Mesenchymal stem cell (in vitro differentiated cells and primary cell): ENCODE measurements around the gene NTRK1.

Experiments used
- DNase-seq: peaks from one replicate; pipeline ENCODE4 v3.0.0-alpha.2; 2013
- H2AFZ ChIP-seq: one replicate; pipeline ENCODE4 v1.6.1; 2013; ENCODE audit warnings: low read depth, mild to moderate bottlenecking, control low read depth, inconsistent platforms, low read length, moderate library complexity
- H2AK5ac ChIP-seq: 2 replicates; pipeline ENCODE4 v1.6.1; 2013; ENCODE audit warnings: low read length, moderate library complexity, mild to moderate bottlenecking, inconsistent platforms; ENCODE audit not compliant: severe bottlenecking
- H2BK120ac ChIP-seq: one replicate; pipeline ENCODE4 v1.6.1; 2013; ENCODE audit warnings: low read depth, mild to moderate bottlenecking, inconsistent platforms, low read length, moderate library complexity
- H2BK12ac ChIP-seq, 2 experiments: one replicate each; pipeline ENCODE4 v1.6.1; 2013; ENCODE audit warnings: inconsistent platforms in 2 of 2, low read length in 2 of 2, mild to moderate bottlenecking in 2 of 2, moderate library complexity in 2 of 2, control low read depth in 1 of 2
- H2BK15ac ChIP-seq: one replicate; pipeline ENCODE4 v1.6.1; 2013; ENCODE audit warnings: mild to moderate bottlenecking, low read depth, inconsistent platforms; ENCODE audit not compliant: poor library complexity, severe bottlenecking
- H2BK5ac ChIP-seq: 2 replicates; pipeline ENCODE4 v1.6.1; 2013; ENCODE audit warnings: low read depth, mild to moderate bottlenecking, low read length, control low read depth, inconsistent platforms; ENCODE audit not compliant: poor library complexity, severe bottlenecking
- H3K14ac ChIP-seq, 2 experiments: one replicate each; pipeline ENCODE4 v1.6.1; 2013; ENCODE audit warnings: inconsistent platforms in 2 of 2, low read length in 2 of 2, control low read depth in 1 of 2, mild to moderate bottlenecking in 1 of 2, moderate library complexity in 1 of 2
- H3K18ac ChIP-seq, 2 experiments: one replicate each; pipeline ENCODE4 v1.6.1; 2013; ENCODE audit warnings: inconsistent platforms in 2 of 2, low read length in 2 of 2, control low read depth in 1 of 2, low read depth in 1 of 2, mild to moderate bottlenecking in 1 of 2
- H3K23ac ChIP-seq, 2 experiments: one replicate each; pipeline ENCODE4 v1.6.1; 2013; ENCODE audit warnings: inconsistent platforms in 2 of 2, low read length in 2 of 2, mild to moderate bottlenecking in 2 of 2, moderate library complexity in 2 of 2, control low read depth in 1 of 2
- H3K27ac ChIP-seq: 2 replicates; pipeline ENCODE4 v1.5.1; 2013; ENCODE audit warnings: mild to moderate bottlenecking, moderate library complexity, low read length, control low read depth, inconsistent platforms; ENCODE audit not compliant: poor library complexity, severe bottlenecking
- H3K27me3 ChIP-seq, 2 experiments: 2 replicates each; pipeline versions ENCODE4 v1.6.1 to v1.7.0; 2013; ENCODE audit warnings: low read length in 2 of 2, mild to moderate bottlenecking in 2 of 2, moderate library complexity in 2 of 2, control low read depth in 1 of 2, inconsistent platforms in 1 of 2; ENCODE audit not compliant: control insufficient read depth in 1 of 2, insufficient read depth in 1 of 2
- H3K36me3 ChIP-seq, 2 experiments: 2 replicates each; pipeline versions ENCODE4 v1.6.1 to v1.7.0; 2013; ENCODE audit warnings: low read length in 2 of 2, control low read depth in 1 of 2, inconsistent platforms in 1 of 2, low read depth in 1 of 2, mild to moderate bottlenecking in 1 of 2; ENCODE audit not compliant: insufficient read depth in 2 of 2, control insufficient read depth in 1 of 2
- H3K4ac ChIP-seq, 2 experiments: one replicate each; pipeline ENCODE4 v1.6.1; 2013; ENCODE audit warnings: inconsistent platforms in 2 of 2, low read length in 2 of 2, mild to moderate bottlenecking in 2 of 2, moderate library complexity in 2 of 2, control low read depth in 1 of 2, low read depth in 1 of 2
- H3K4me1 ChIP-seq: 2 replicates; pipeline ENCODE4 v1.6.1; 2013; ENCODE audit warnings: low read depth, low read length, control low read depth; ENCODE audit not compliant: control insufficient read depth, insufficient read depth
- H3K4me2 ChIP-seq: 2 replicates; pipeline ENCODE4 v1.6.1; 2013; ENCODE audit warnings: low read length, mild to moderate bottlenecking, inconsistent platforms; ENCODE audit not compliant: poor library complexity, severe bottlenecking
- H3K4me3 ChIP-seq, 2 experiments: 2 replicates each; pipeline versions ENCODE4 v1.5.1 to v1.7.0; 2013; ENCODE audit warnings: low read length in 2 of 2, mild to moderate bottlenecking in 2 of 2, control low read depth in 1 of 2, low read depth in 1 of 2; ENCODE audit not compliant: insufficient read depth in 1 of 2
- H3K79me1 ChIP-seq: replicated peaks from 2 replicates; pipeline ENCODE4 v1.6.1; 2013; ENCODE audit warnings: mild to moderate bottlenecking, control low read depth, low read length, inconsistent platforms; ENCODE audit not compliant: poor library complexity, severe bottlenecking
- H3K9ac ChIP-seq: 2 replicates; pipeline ENCODE4 v1.7.0; 2013; ENCODE audit warnings: mild to moderate bottlenecking, low read length, moderate library complexity
- H3K9me3 ChIP-seq: 2 replicates; pipeline ENCODE4 v1.7.0; 2013; ENCODE audit warnings: mild to moderate bottlenecking, low read length; ENCODE audit not compliant: control insufficient read depth
- H4K8ac ChIP-seq: one replicate; pipeline ENCODE4 v1.6.1; 2013; ENCODE audit warnings: inconsistent platforms, mild to moderate bottlenecking, low read length, moderate library complexity
- H4K91ac ChIP-seq: one replicate; pipeline ENCODE4 v1.6.1; 2013; ENCODE audit warnings: mild to moderate bottlenecking, low read length, inconsistent platforms
- WGBS: methylation state at CpG from one replicate; pipeline ENCODE4 v1.1.7; 2013; ENCODE audit warnings: mixed read lengths; 5-methylcytosine and 5-hydroxymethylcytosine counted together

NTRK1 gene

GRCh38 chr1:156849151-156849496, 11.5 kb upstream of the NTRK1 start:
- Histone ChIP-seq H3K4me1 (peaks cover 22% of the 10 kb centered on the region), H2BK120ac (no peak overlapping the region), H3K27ac (no peak overlapping the region), H2BK12ac (no peak overlapping the region), H2BK15ac (no peak overlapping the region), H3K23ac (peak overlapping the region in 1 of 2 experiments; percentile 70), H3K18ac (no peak overlapping the region), H3K79me1 (no peaks in the 10 kb centered on the region), H3K4me2 (no peak overlapping the region), H2AK5ac (no peak overlapping the region), H3K4ac (no peak overlapping the region), H3K9ac (no peak overlapping the region), H4K8ac (no peak overlapping the region), H3K27me3 (peaks cover 73 to 80% of the 10 kb centered on the region in 2 experiments), H3K4me3 (no peak overlapping the region), H3K14ac (peak overlapping the region in 1 of 2 experiments; percentile 72), H3K36me3 (peaks cover 0 to 9% of the 10 kb centered on the region in 2 experiments), H2AFZ (no peak overlapping the region), H3K9me3 (no peaks in the 10 kb centered on the region), H4K91ac (no peak overlapping the region), H2BK5ac (no peak overlapping the region)
- DNase-seq, result no peak
- 24% methylated on average over 21 of the region's 23 CpGs for WGBS

DNA sequence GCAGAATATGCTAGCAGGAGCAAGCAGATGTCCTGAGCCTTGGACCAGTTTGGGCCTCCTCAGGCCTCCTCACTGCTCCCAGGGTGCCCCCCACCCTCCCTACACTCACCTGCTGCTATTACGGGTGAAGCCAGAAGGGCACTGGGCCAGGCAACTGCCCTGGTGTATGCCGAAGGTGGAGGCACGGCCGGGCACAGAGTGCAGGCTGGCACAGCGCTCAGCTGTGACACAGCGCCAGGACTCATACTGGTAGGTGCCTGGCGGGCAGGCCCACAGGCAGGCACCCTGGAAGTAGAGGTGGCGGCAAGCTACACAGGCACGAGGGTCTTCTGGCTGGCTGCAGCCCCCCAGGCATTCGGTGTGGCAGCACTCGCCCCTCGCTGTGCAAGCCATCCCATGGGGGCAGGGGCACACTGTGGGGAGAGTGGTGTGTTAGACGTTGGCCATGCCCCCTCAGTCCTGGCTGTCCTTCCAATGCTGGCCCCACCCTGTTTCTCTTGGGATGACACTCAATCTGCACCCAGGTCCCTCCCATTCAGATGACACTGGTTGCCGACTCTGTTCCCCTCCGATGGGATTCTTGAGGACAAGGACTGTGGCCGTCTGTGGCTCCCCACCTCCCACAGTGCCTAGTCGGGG, 8.8 kb upstream of the NTRK1 start:
- Histone ChIP-seq H3K27me3 (peaks cover 60 to 63% of the 10 kb centered on the region in 2 experiments), H3K9ac (no peak overlapping the region), H3K4me2 (no peak overlapping the region), H2BK12ac (no peak overlapping the region), H3K4me3 (no peak overlapping the region), H2BK15ac (no peak overlapping the region), H3K27ac (no peak overlapping the region), H2BK5ac (no peak overlapping the region), H2AK5ac (no peak overlapping the region), H3K9me3 (no peaks in the 10 kb centered on the region), H3K18ac (no peak overlapping the region), H4K91ac (peak overlapping the region; percentile 18), H2AFZ (no peak overlapping the region), H3K4ac (no peak overlapping the region), H3K36me3 (peaks cover 0 to 9% of the 10 kb centered on the region in 2 experiments), H4K8ac (peak overlapping the region; percentile 40), H2BK120ac (no peak overlapping the region), H3K79me1 (no peaks in the 10 kb centered on the region), H3K4me1 (peaks cover 18% of the 10 kb centered on the region), H3K23ac (peak overlapping the region in 1 of 2 experiments; percentile 9), H3K14ac (no peak overlapping the region)
- no peak for DNase-seq
- WGBS, result 86% methylated on average over 14 of the region's 17 CpGs

- Histone ChIP-seq H3K23ac (peak overlapping the region in 1 of 2 experiments; percentile 9), H3K4ac (no peak overlapping the region), H3K9ac (no peak overlapping the region), H3K4me2 (no peak overlapping the region), H2BK12ac (no peak overlapping the region), H2BK15ac (no peak overlapping the region), H3K27me3 (peaks cover 60 to 63% of the 10 kb centered on the region in 2 experiments), H2BK120ac (no peak overlapping the region), H3K36me3 (peaks cover 0 to 9% of the 10 kb centered on the region in 2 experiments), H4K91ac (no peak overlapping the region), H2BK5ac (no peak overlapping the region), H3K9me3 (no peaks in the 10 kb centered on the region), H3K18ac (no peak overlapping the region), H3K79me1 (no peaks in the 10 kb centered on the region), H3K14ac (peak overlapping the region in 1 of 2 experiments; percentile 62), H3K27ac (no peak overlapping the region), H4K8ac (no peak overlapping the region), H2AK5ac (no peak overlapping the region), H2AFZ (no peak overlapping the region), H3K4me3 (no peak overlapping the region), H3K4me1 (peaks cover 18% of the 10 kb centered on the region)
- WGBS, result 49% methylated on average over 6 of the region's 9 CpGs
- DNase-seq, result peak; percentile 20
Measured at GRCh38 chr1:156852418-156852874, 8.2 kb upstream of the NTRK1 start.

GRCh38 chr1:156853761-156854160, 6.9 kb upstream of the NTRK1 start:
- no peaks in the 10 kb centered on the region for H3K79me1 ChIP-seq
- WGBS, result 88% methylated on average over 19 of the region's 19 CpGs
- H3K9ac ChIP-seq, result no peak overlapping the region
- no peak overlapping the region for H3K4ac ChIP-seq
- H3K4me2 ChIP-seq, result no peak overlapping the region
- no peak overlapping the region for H4K91ac ChIP-seq
- H3K9me3 ChIP-seq, result no peaks in the 10 kb centered on the region
- peaks cover 60 to 63% of the 10 kb centered on the region in 2 experiments for H3K27me3 ChIP-seq
- peaks cover 0 to 9% of the 10 kb centered on the region in 2 experiments for H3K36me3 ChIP-seq
- no peak overlapping the region for H4K8ac ChIP-seq
- no peak overlapping the region for H2BK120ac ChIP-seq
- no peak for DNase-seq
- peaks cover 20% of the 10 kb centered on the region for H3K4me1 ChIP-seq
- no peak overlapping the region for H2BK5ac ChIP-seq
- H3K14ac ChIP-seq, result no peak overlapping the region
- no peak overlapping the region for H2BK15ac ChIP-seq
- no peak overlapping the region for H3K4me3 ChIP-seq
- H2BK12ac ChIP-seq, result no peak overlapping the region
- no peak overlapping the region for H3K18ac ChIP-seq
- H3K23ac ChIP-seq, result no peak overlapping the region
- no peak overlapping the region for H2AFZ ChIP-seq
- H2AK5ac ChIP-seq, result no peak overlapping the region
- H3K27ac ChIP-seq, result no peak overlapping the region
